HCT116 (cell line): ENCODE results near the gene KIRREL3. TPM values are rescaled to one million over a fixed set of nuclear protein-coding genes. Genes with fewer than 3 reads are reported as not detected.

Source experiments
- ATAC-seq: fragments of 200-7000 bp; cut with Tn5 transposase; 2 replicates; pipeline ENCODE4 v1.9.1; 2020; ENCODE audit warnings: mild to moderate bottlenecking, moderate library complexity
- BruUV-seq: library from RNA; stranded (reverse); fragments of 400-500 nt; replicated peaks from 2 replicates; lab custom pipeline; 2021; lab: Mats Ljungman, UMichigan
- CTCF ChIA-PET: fragments of 300-600 bp; sonication (Branson Sonifier 250); formaldehyde crosslinking; loops from one replicate; lab custom pipeline; 2021; ENCODE audit warnings: antibody characterized with exemption; lab: Charles Lee
- POLR2A ChIA-PET: fragments of 300-600, 350-600 bp; sonication (Branson Sonifier 250); formaldehyde crosslinking; loops from one replicate; lab custom pipeline; 2021; ENCODE audit warnings: antibody characterized with exemption; lab: Charles Lee
- RAD21 ChIA-PET, 2 experiments: fragments of 300-600 bp; sonication (Branson Sonifier 250); formaldehyde crosslinking; loops; one replicate each; lab custom pipeline; 2023; ENCODE audit warnings: low total read pairs in 2 of 2; ENCODE audit not compliant: uncharacterized antibody in 2 of 2, unreplicated experiment in 2 of 2, low non-redundant PET in 1 of 2; lab: Charles Lee
- DNase-seq: peaks from one replicate; pipeline ENCODE4 v3.0.0-alpha.2; 2010; ENCODE audit warnings: low read depth, low spot score
- H2AFZ ChIP-seq: fragments of 200-600 bp; shearing (Covaris generic), sonication (generic); 2 replicates; pipeline ENCODE4 v1.6.1; 2017; ENCODE audit warnings: low read depth, mixed run types, mixed read lengths, antibody characterized with exemption, low read length; ENCODE audit not compliant: poor library complexity, severe bottlenecking
- H3K27ac ChIP-seq: 2 replicates; pipeline ENCODE4 v1.5.1; 2012; ENCODE audit warnings: low read depth, low read length
- H3K27me3 ChIP-seq: fragments of 200-600 bp; sonication (generic); 2 replicates; pipeline ENCODE4 v1.6.1; 2016; ENCODE audit warnings: mixed run types, low read length, mixed read lengths; ENCODE audit not compliant: insufficient read depth
- H3K36me3 ChIP-seq, 2 experiments: fragments of 200-500 bp in 1 of 2; fragments of 200-600 bp in 1 of 2; sonication (Bioruptor generic) in 1 of 2; sonication (generic) in 1 of 2; 2 replicates each; pipeline versions ENCODE4 v1.5.1 to v1.6.1; 2014 to 2016; ENCODE audit warnings: low read length in 2 of 2, inconsistent platforms in 1 of 2, mixed read lengths in 1 of 2, mixed run types in 1 of 2; ENCODE audit not compliant: insufficient read depth in 2 of 2, control insufficient read depth in 1 of 2
- H3K4me1 ChIP-seq, 2 experiments: fragments of 200-600 bp in 1 of 2; sonication (generic) in 1 of 2; 2 replicates each; pipeline versions ENCODE4 v1.5.1 to v1.6.1; 2012 to 2017; ENCODE audit warnings: low read length in 2 of 2, inconsistent platforms in 1 of 2, mild to moderate bottlenecking in 1 of 2, mixed read lengths in 1 of 2, mixed run types in 1 of 2, moderate library complexity in 1 of 2; ENCODE audit not compliant: insufficient read depth in 2 of 2, control insufficient read depth in 1 of 2
- H3K4me2 ChIP-seq: fragments of 200-600 bp; sonication (generic); 2 replicates; pipeline ENCODE4 v1.6.1; 2017; ENCODE audit warnings: mixed run types, low read length, mixed read lengths
- H3K4me3 ChIP-seq, 2 experiments: fragments of 200-600 bp in 1 of 2; sonication (generic) in 1 of 2; replicated peaks in 1 of 2; 2 replicates each; pipeline ENCODE4 v1.5.1; 2011 to 2016; ENCODE audit warnings: low read length in 2 of 2, control low read depth in 1 of 2, low read depth in 1 of 2, mild to moderate bottlenecking in 1 of 2, mixed read lengths in 1 of 2, mixed run types in 1 of 2
- H3K79me2 ChIP-seq: fragments of 200-600 bp; sonication (generic); 2 replicates; pipeline ENCODE4 v1.6.1; 2017; ENCODE audit warnings: mild to moderate bottlenecking, mixed run types, low read length, moderate library complexity, mixed read lengths; ENCODE audit not compliant: insufficient read depth
- H3K9ac ChIP-seq: fragments of 200-600 bp; sonication (generic); 2 replicates; pipeline ENCODE4 v1.6.1; 2016; ENCODE audit warnings: low read length, mixed read lengths
- H3K9me2 ChIP-seq: fragments of 200-600 bp; sonication (generic), shearing (Covaris generic); 2 replicates; pipeline ENCODE4 v1.6.1; 2017; ENCODE audit warnings: mixed run types, mild to moderate bottlenecking, moderate library complexity; ENCODE audit not compliant: insufficient read depth
- H3K9me3 ChIP-seq, 2 experiments: fragments of 200-500 bp in 1 of 2; fragments of 200-600 bp in 1 of 2; sonication (Bioruptor generic) in 1 of 2; sonication (generic) in 1 of 2; 2 replicates each; pipeline ENCODE4 v1.6.1; 2014 to 2017; ENCODE audit warnings: low read length in 2 of 2, mixed read lengths in 2 of 2, inconsistent platforms in 1 of 2, low read depth in 1 of 2, mild to moderate bottlenecking in 1 of 2, mixed run types in 1 of 2, moderate library complexity in 1 of 2; ENCODE audit not compliant: control insufficient read depth in 1 of 2, insufficient read depth in 1 of 2
- H4K20me1 ChIP-seq: fragments of 200-600 bp; sonication (generic), shearing (Covaris generic); 2 replicates; pipeline ENCODE4 v1.6.1; 2017; ENCODE audit warnings: mixed run types, mild to moderate bottlenecking, moderate library complexity; ENCODE audit not compliant: insufficient read depth
- CBX3 ChIP-seq: IDR thresholded peaks from 2 replicates; pipeline ENCODE4 v1.6.1; 2012; ENCODE audit warnings: low read depth
- CEBPB ChIP-seq: IDR thresholded peaks from 2 replicates; pipeline ENCODE4 v1.6.1; 2012; ENCODE audit warnings: low read depth
- CTCF ChIP-seq, 3 experiments: fragments of 200-600 bp in 1 of 3; sonication (generic) in 1 of 3; IDR thresholded peaks in 2 of 3; conservative IDR thresholded peaks in 1 of 3; 2 replicates each; pipeline ENCODE4 v1.5.1; 2012 to 2017; ENCODE audit warnings: low read depth in 2 of 3, low read length in 2 of 3, antibody characterized with exemption in 1 of 3, borderline replicate concordance in 1 of 3, control low read depth in 1 of 3, mild to moderate bottlenecking in 1 of 3, mixed read lengths in 1 of 3, mixed run types in 1 of 3, moderate library complexity in 1 of 3; ENCODE audit not compliant: insufficient read depth in 1 of 3
- EGR1 ChIP-seq: IDR thresholded peaks from 2 replicates; pipeline ENCODE4 v1.6.1; 2012; ENCODE audit warnings: low read depth
- ELF1 ChIP-seq: IDR thresholded peaks from 2 replicates; pipeline ENCODE4 v1.6.1; 2012; ENCODE audit warnings: low read depth, borderline replicate concordance
- FOSL1 ChIP-seq: IDR thresholded peaks from 2 replicates; pipeline ENCODE4 v1.6.1; 2012; ENCODE audit warnings: low read depth
- JUND ChIP-seq: IDR thresholded peaks from 2 replicates; pipeline ENCODE4 v1.6.1; 2012
- POLR2A ChIP-seq: IDR thresholded peaks from 2 replicates; pipeline ENCODE4 v1.7.0; 2011; ENCODE audit warnings: borderline replicate concordance; ENCODE audit not compliant: insufficient read depth, insufficient read length; ENCODE audit errors: extremely low read depth
- POLR2AphosphoS5 ChIP-seq: IDR thresholded peaks from 2 replicates; pipeline ENCODE4 v1.6.1; 2011; ENCODE audit warnings: mild to moderate bottlenecking, low read depth, low read length, moderate library complexity
- RAD21 ChIP-seq: IDR thresholded peaks from 2 replicates; pipeline ENCODE4 v1.6.1; 2012; ENCODE audit warnings: low read depth, mild to moderate bottlenecking
- SIN3A ChIP-seq: IDR thresholded peaks from 2 replicates; pipeline ENCODE4 v1.6.1; 2012; ENCODE audit warnings: low read depth
- SP1 ChIP-seq: IDR thresholded peaks from 2 replicates; pipeline ENCODE4 v1.6.1; 2012; ENCODE audit warnings: low read depth
- SRF ChIP-seq: IDR thresholded peaks from 2 replicates; pipeline ENCODE4 v1.6.1; 2012; ENCODE audit warnings: low read depth
- YY1 ChIP-seq: IDR thresholded peaks from 2 replicates; pipeline ENCODE4 v1.6.1; 2011; ENCODE audit warnings: low read length, low read depth, moderate library complexity, mild to moderate bottlenecking; ENCODE audit not compliant: insufficient replicate concordance; ENCODE audit errors: extremely low read depth
- ZFX ChIP-seq: fragments of 450-650 bp; IDR thresholded peaks from 2 replicates; pipeline ENCODE4 v1.6.1; 2017
- ZNF274 ChIP-seq: fragments of 200-500 bp; sonication (Bioruptor generic); IDR thresholded peaks from 2 replicates; pipeline ENCODE4 v1.6.1; 2014; ENCODE audit warnings: mild to moderate bottlenecking, low read depth, low read length, inconsistent platforms
- intact Hi-C: fragments of 100-400 bp; cut with micrococcal nuclease; formaldehyde crosslinking; loops from 2 replicates; pipeline ENCODE4 v1.10.0; 2022
- total RNA-seq: library from RNA; stranded (reverse); gene quantifications from one replicate; pipeline ENCODE4 v1.2.1, GENCODE V29; 2021; ENCODE audit not compliant: unreplicated experiment
- TF ChIP-seq, protein P1 (sequence below): IDR thresholded peaks from 2 replicates; pipeline ENCODE4 v1.6.1; 2012

The KIRREL3 gene
- total RNA-seq, 1 experiment from 2014 or later: not detected

GRCh38 chr11:126637795-126638175 is 362.8 kb downstream of the KIRREL3 start:
- TF ChIP-seq POLR2AphosphoS5 (no peak), ZFX (no peak), JUND (no peak), ELF1 (no peak), POLR2A (no peak), ZNF274 (no peak), FOSL1 (no peak), SP1 (no peak), SIN3A (no peak), EGR1 (no peak), SRF (no peak)
- TF ChIP-seq, protein P1, sequence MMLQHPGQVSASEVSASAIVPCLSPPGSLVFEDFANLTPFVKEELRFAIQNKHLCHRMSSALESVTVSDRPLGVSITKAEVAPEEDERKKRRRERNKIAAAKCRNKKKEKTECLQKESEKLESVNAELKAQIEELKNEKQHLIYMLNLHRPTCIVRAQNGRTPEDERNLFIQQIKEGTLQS: no peak
- no peaks in the 10 kb centered on the region for H3K4me1 ChIP-seq
- H3K27ac ChIP-seq: no peak overlapping the region
- H3K9ac ChIP-seq: no peak overlapping the region
- no peaks in the 10 kb centered on the region for H3K36me3 ChIP-seq
- H3K27me3 ChIP-seq: peaks cover 70% of the 10 kb centered on the region
- ChIA-PET POLR2A (no interaction called here), RAD21 (no interaction called here), CTCF (no interaction called here)
- intact Hi-C loops: no loop called here
- no peak overlapping the region for H2AFZ ChIP-seq
- H3K4me2 ChIP-seq: no peak overlapping the region
- no peaks in the 10 kb centered on the region for H3K9me3 ChIP-seq
- no peaks in the 10 kb centered on the region for H3K9me2 ChIP-seq
- DNase-seq (no peak), ATAC-seq (no peak)
- H4K20me1 ChIP-seq: no peaks in the 10 kb centered on the region
- no peaks in the 10 kb centered on the region for H3K79me2 ChIP-seq
- no peak overlapping the region for H3K4me3 ChIP-seq
- no TSS peak for BruUV-seq

DNA sequence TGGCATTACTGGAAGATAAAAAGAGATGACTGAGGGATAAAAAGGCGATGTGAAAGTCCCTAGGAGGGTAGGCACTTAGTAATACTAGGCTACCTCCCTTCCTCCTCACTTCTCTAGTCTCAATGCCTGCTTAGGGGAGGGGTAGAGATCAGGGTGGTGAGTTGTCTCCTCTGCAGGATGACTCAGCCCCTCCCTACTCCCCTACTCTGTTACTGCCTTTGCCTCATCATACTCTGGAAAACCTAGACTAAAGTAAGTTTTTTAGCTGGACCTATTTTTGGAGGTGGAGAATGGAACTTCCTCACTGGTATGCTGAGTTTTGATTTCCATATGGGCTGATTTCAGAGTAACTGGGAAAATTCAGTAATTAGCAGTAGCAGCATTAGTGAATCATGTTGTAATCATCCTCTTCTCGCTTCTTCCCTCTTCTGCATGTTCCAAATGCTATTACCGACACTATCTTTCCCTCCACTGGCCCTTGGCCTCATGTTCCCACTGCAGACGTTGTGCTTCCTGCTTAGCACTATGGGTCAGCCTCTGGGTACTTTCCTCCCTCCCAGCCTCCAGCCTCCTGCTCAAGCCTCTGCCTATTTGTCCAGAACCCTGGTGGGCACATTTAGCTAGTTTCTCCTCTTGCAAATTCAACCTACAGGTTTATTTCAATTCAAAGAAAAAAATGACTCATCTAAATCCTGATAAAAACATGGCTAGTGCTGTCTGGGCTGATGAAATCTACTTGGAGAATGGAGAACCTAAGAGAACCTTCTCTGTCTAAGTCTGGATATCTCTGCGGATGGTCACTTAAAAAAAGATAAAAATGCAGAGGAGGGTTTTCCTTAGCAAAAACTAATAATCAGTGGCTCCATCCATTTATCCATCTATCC is 363.4 kb downstream of the KIRREL3 start:
- Histone ChIP-seq H3K4me2 (no peak overlapping the region), H3K27ac (no peak overlapping the region), H3K27me3 (peaks cover 73% of the 10 kb centered on the region), H3K9ac (no peak overlapping the region), H3K4me3 (no peak overlapping the region), H3K36me3 (no peaks in the 10 kb centered on the region), H3K9me3 (no peaks in the 10 kb centered on the region), H4K20me1 (no peaks in the 10 kb centered on the region), H2AFZ (no peak overlapping the region), H3K9me2 (no peaks in the 10 kb centered on the region), H3K79me2 (no peaks in the 10 kb centered on the region), H3K4me1 (no peaks in the 10 kb centered on the region)
- POLR2A ChIA-PET: no interaction called here
- no peak for ATAC-seq
- TF ChIP-seq RAD21 (no peak), CEBPB (no peak), SIN3A (no peak), SP1 (no peak), CBX3 (no peak), FOSL1 (no peak), SRF (no peak), ELF1 (no peak), EGR1 (no peak), CTCF (IDR thresholded peaks at IDR 0.05 in 2 of 3, conservative IDR thresholded peaks at IDR 0.05 in 1 of 3; ENCODE audit: borderline replicate concordance in 1 of 3, insufficient read depth in 1 of 3, low read depth in 2 of 3, low read length in 2 of 3) (no peak), YY1 (no peak)
- TF ChIP-seq, protein P1: no peak
- RAD21 ChIA-PET: no interaction called here
- BruUV-seq: no TSS peak
- CTCF ChIA-PET: no interaction called here
- intact Hi-C loops: no loop called here
- DNase-seq: no peak
